ENCODE results near the gene NFIX.

- TF ChIP-seq, protein P1, sequence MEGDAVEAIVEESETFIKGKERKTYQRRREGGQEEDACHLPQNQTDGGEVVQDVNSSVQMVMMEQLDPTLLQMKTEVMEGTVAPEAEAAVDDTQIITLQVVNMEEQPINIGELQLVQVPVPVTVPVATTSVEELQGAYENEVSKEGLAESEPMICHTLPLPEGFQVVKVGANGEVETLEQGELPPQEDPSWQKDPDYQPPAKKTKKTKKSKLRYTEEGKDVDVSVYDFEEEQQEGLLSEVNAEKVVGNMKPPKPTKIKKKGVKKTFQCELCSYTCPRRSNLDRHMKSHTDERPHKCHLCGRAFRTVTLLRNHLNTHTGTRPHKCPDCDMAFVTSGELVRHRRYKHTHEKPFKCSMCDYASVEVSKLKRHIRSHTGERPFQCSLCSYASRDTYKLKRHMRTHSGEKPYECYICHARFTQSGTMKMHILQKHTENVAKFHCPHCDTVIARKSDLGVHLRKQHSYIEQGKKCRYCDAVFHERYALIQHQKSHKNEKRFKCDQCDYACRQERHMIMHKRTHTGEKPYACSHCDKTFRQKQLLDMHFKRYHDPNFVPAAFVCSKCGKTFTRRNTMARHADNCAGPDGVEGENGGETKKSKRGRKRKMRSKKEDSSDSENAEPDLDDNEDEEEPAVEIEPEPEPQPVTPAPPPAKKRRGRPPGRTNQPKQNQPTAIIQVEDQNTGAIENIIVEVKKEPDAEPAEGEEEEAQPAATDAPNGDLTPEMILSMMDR (IDR thresholded peaks at IDR 0.05; ENCODE audit: extremely low read depth in 1 of 2, insufficient read depth in 1 of 2, low read depth in 1 of 2, low read length in 2 of 2), result no peak
- TF ChIP-seq EZH2 (IDR thresholded peaks at IDR 0.05; ENCODE audit: borderline replicate concordance, low read depth, low read length, severe bottlenecking), result no peak
- no peak for TF ChIP-seq POLR2A (IDR thresholded peaks at IDR 0.05; ENCODE audit: low read depth, low read length)
- no peak for TF ChIP-seq POLR2AphosphoS5 (IDR thresholded peaks at IDR 0.05; ENCODE audit: insufficient read depth, low read depth, low read length)
- no peak for TF ChIP-seq FOS (IDR thresholded peaks at IDR 0.05; ENCODE audit: borderline replicate concordance, insufficient read depth, low read length)
- TF ChIP-seq, protein P2, sequence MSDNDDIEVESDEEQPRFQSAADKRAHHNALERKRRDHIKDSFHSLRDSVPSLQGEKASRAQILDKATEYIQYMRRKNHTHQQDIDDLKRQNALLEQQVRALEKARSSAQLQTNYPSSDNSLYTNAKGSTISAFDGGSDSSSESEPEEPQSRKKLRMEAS (IDR thresholded peaks at IDR 0.05; ENCODE audit: insufficient read depth, insufficient read length), result no peak
- no peak for TF ChIP-seq JUN (IDR thresholded peaks at IDR 0.05; ENCODE audit: borderline replicate concordance, insufficient read depth, insufficient read length, low read depth)
- TF ChIP-seq MYC (IDR thresholded peaks at IDR 0.05; ENCODE audit: low read depth, low read length), result no peak
These were observed 28.4 kb downstream of the NFIX start for GRCh38 chr19:13023656-13024055.

Measured in endothelial cell of umbilical vein (primary cell).